Calu3 (cell line): ENCODE data around the gene EMD. TPM values are rescaled to one million over a fixed set of nuclear protein-coding genes. Genes with fewer than 3 reads are reported as not detected.

Experiments used
- BruUV-seq: library from RNA; stranded (reverse); fragments of 400-500 nt; replicated peaks from 2 replicates; lab custom pipeline; 2021; lab: Mats Ljungman, UMichigan
- CTCF ChIA-PET: fragments of 300-600 bp; sonication (Branson Sonifier 250); formaldehyde crosslinking; loops from one replicate; lab custom pipeline; 2022; ENCODE audit warnings: antibody characterized with exemption; lab: Charles Lee
- DNase-seq: peaks from one replicate; pipeline ENCODE4 v3.0.0; 2022
- H3K27ac Mint-ChIP-seq: one replicate; pipeline ENCODE4 v1.8.0; 2022; ENCODE audit warnings: mixed read lengths; ENCODE audit not compliant: unreplicated experiment
- H3K27me3 Mint-ChIP-seq: one replicate; pipeline ENCODE4 v1.8.0; 2022; ENCODE audit warnings: mixed read lengths; ENCODE audit not compliant: unreplicated experiment
- H3K36me3 Mint-ChIP-seq: one replicate; pipeline ENCODE4 v1.8.0; 2022; ENCODE audit warnings: mild to moderate bottlenecking, moderate library complexity, mixed read lengths; ENCODE audit not compliant: insufficient read depth, unreplicated experiment
- H3K4me1 Mint-ChIP-seq: one replicate; pipeline ENCODE4 v1.8.0; 2022; ENCODE audit warnings: mild to moderate bottlenecking, low read depth, mixed read lengths; ENCODE audit not compliant: unreplicated experiment
- H3K4me3 Mint-ChIP-seq: one replicate; pipeline ENCODE4 v1.8.0; 2022; ENCODE audit warnings: mild to moderate bottlenecking, low read depth, moderate library complexity, mixed read lengths; ENCODE audit not compliant: unreplicated experiment
- H3K9me3 Mint-ChIP-seq: one replicate; pipeline ENCODE4 v1.8.0; 2022; ENCODE audit warnings: low read depth, mixed read lengths; ENCODE audit not compliant: unreplicated experiment
- intact Hi-C: fragments of 100-400 bp; cut with micrococcal nuclease; formaldehyde crosslinking; loops from one replicate; pipeline ENCODE4 v1.10.0; 2022; ENCODE audit not compliant: unreplicated experiment
- total RNA-seq: library from RNA; stranded (reverse); gene quantifications from 2 replicates; pipeline ENCODE4 v1.2.3, GENCODE V29; 2022
- TF ChIP-seq, protein P1 (sequence below): fragments of 200-600 bp; IDR thresholded peaks from one replicate; pipeline ENCODE4 v1.8.0; 2022; ENCODE audit warnings: antibody characterized with exemption; ENCODE audit not compliant: unreplicated experiment

The EMD gene
- total RNA-seq, 1 experiment from 2014 or later = 75.1 TPM

DNA sequence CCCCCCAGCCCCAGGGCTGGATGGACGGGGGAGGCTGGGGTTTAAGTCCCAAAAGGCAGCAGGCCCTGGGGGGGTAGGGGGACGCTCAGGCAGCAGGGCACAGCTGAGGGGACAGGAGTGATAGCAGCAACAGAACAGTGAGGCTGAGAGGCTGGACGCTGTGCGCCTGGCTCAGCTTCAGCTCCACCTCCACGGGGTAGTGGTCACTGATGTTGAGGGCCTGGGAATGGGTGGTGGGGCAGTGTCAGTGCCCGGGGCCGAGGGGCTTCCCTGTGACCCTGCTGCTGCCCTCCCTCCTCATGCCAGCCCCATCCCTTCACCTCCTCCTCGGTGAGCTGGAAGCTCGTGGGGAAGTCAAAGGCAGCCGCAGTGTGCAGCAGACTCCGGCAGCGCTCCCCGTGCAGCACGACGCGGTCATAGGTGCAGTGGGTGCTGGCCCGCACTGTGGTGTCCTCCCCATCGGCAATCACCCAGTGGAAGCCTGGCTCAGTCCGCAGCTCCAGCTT is 23.6 kb downstream of the EMD start:
- CTCF ChIA-PET = no interaction called here
- intact Hi-C loops = no loop called here
- peaks cover 16% of the 10 kb centered on the region for H3K27me3 Mint-ChIP-seq
- TF ChIP-seq, protein P1, sequence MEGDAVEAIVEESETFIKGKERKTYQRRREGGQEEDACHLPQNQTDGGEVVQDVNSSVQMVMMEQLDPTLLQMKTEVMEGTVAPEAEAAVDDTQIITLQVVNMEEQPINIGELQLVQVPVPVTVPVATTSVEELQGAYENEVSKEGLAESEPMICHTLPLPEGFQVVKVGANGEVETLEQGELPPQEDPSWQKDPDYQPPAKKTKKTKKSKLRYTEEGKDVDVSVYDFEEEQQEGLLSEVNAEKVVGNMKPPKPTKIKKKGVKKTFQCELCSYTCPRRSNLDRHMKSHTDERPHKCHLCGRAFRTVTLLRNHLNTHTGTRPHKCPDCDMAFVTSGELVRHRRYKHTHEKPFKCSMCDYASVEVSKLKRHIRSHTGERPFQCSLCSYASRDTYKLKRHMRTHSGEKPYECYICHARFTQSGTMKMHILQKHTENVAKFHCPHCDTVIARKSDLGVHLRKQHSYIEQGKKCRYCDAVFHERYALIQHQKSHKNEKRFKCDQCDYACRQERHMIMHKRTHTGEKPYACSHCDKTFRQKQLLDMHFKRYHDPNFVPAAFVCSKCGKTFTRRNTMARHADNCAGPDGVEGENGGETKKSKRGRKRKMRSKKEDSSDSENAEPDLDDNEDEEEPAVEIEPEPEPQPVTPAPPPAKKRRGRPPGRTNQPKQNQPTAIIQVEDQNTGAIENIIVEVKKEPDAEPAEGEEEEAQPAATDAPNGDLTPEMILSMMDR = no peak
- no peak overlapping the region for H3K4me3 Mint-ChIP-seq
- H3K9me3 Mint-ChIP-seq = no peaks in the 10 kb centered on the region
- DNase-seq = no peak
- no TSS peak for BruUV-seq
- no peak overlapping the region for H3K27ac Mint-ChIP-seq
- H3K4me1 Mint-ChIP-seq = no peaks in the 10 kb centered on the region
- H3K36me3 Mint-ChIP-seq = peaks cover 72% of the 10 kb centered on the region

GRCh38 chrX:154403192-154403591 is 24.1 kb downstream of the EMD start:
- no peaks in the 10 kb centered on the region for H3K9me3 Mint-ChIP-seq

GRCh38 chrX:154403858-154404257 is 24.8 kb downstream of the EMD start:
- Mint-ChIP-seq H3K9me3 (no peaks in the 10 kb centered on the region), H3K27me3 (peaks cover 5% of the 10 kb centered on the region), H3K36me3 (peaks cover 66% of the 10 kb centered on the region), H3K4me1 (peaks cover 8% of the 10 kb centered on the region), H3K27ac (no peak overlapping the region), H3K4me3 (no peak overlapping the region)
- TF ChIP-seq, protein P1 = no peak
- intact Hi-C loops = no loop called here
- DNase-seq = no peak
- BruUV-seq = no TSS peak
- CTCF ChIA-PET = interaction anchor here (0.6 kb wide), 1 partner anchor 23 kb away, joined by 3 read pairs; no protein-coding TSS in a partner anchor

More at GRCh38 chrX:154403192-154403591, 24.1 kb downstream of the EMD start:
- CTCF ChIA-PET = no interaction called here
- no peak for DNase-seq
- TF ChIP-seq, protein P1 = no peak
- Mint-ChIP-seq H3K4me1 (peaks cover 2% of the 10 kb centered on the region), H3K27ac (no peak overlapping the region), H3K27me3 (peaks cover 11% of the 10 kb centered on the region), H3K36me3 (peaks cover 67% of the 10 kb centered on the region), H3K4me3 (no peak overlapping the region)
- BruUV-seq = no TSS peak
- intact Hi-C loops = no loop called here

DNA sequence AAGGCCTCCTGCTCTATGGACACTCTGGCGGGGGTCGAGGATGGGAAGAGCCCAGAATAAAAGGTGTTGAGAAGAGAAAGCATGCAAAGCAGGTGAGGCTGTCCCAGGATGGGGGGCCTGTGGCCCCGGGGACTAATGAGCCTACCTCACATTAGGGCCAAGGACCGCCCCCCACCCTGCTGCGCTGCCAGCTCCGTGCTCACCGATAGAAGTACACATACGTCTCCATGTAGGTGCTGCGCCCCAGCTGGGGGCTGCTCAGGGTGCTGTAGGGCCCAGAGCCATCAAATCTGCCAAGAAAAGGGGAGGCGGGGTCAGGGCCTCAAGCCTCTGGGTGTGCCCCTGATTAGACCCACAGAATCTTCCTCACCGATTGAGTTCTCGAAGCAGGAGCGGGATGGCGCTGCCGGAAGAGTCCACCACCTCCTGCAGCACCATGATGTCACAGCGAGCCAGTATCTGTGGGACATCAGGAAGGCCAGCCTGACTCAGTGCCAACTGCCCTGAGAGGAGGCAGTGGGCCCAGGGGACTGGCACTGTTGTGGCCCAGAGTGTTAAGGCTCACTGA is 25.6 kb downstream of the EMD start:
- H3K27ac Mint-ChIP-seq = no peak overlapping the region
- CTCF ChIA-PET = no interaction called here
- H3K4me1 Mint-ChIP-seq = peaks cover 17% of the 10 kb centered on the region
- H3K36me3 Mint-ChIP-seq = peaks cover 66% of the 10 kb centered on the region
- intact Hi-C loops = loop anchor here (5.0 kb wide), 1 partner anchor 88 kb away; the partner anchor contains the start of gene SLC10A3
- TF ChIP-seq, protein P1 = no peak
- H3K9me3 Mint-ChIP-seq = no peaks in the 10 kb centered on the region
- DNase-seq = no peak
- no peak overlapping the region for H3K4me3 Mint-ChIP-seq
- no TSS peak for BruUV-seq
- no peaks in the 10 kb centered on the region for H3K27me3 Mint-ChIP-seq
